ENCODE measurements around the gene ZBTB43. TPM values are rescaled to one million over a fixed set of nuclear protein-coding genes. Genes with fewer than 3 reads are reported as not detected.

Gene ZBTB43
- total RNA-seq, 1 experiment from 2014 or later = 15.4 TPM

- TF ChIP-seq YY1 (IDR thresholded peaks at IDR 0.05; ENCODE audit: extremely low read depth, insufficient replicate concordance, low read depth, low read length) (no peak), FOSL1 (IDR thresholded peaks at IDR 0.05; ENCODE audit: low read depth) (no peak), MAX (IDR thresholded peaks at IDR 0.05) (no peak)
Observed at GRCh38 chr9:126838895-126839294, 34.1 kb downstream of the ZBTB43 start (continued).

GRCh38 chr9:126839301-126839700 is 34.5 kb downstream of the ZBTB43 start:
- Histone ChIP-seq H3K9me2 (ENCODE audit: insufficient read depth) (no peaks in the 10 kb centered on the region), H3K27ac (ENCODE audit: low read depth, low read length) (no peak overlapping the region), H3K4me1 (ENCODE audit: control insufficient read depth in 1 of 2, insufficient read depth in 2 of 2, low read length in 2 of 2) (peaks cover 5 to 12% of the 10 kb centered on the region in 2 experiments; a peak in 3 of 4 replicates), H3K79me2 (ENCODE audit: insufficient read depth, low read length) (no peaks in the 10 kb centered on the region; the same call in 1 of the 2 replicates), H3K27me3 (ENCODE audit: insufficient read depth, low read length) (no peaks in the 10 kb centered on the region), H4K20me1 (ENCODE audit: insufficient read depth) (no peaks in the 10 kb centered on the region), H3K9me3 (ENCODE audit: control insufficient read depth in 1 of 2, insufficient read depth in 1 of 2, low read depth in 1 of 2, low read length in 2 of 2) (no peaks in the 10 kb centered on the region), H3K4me3 (replicated peaks in 1 of 2; ENCODE audit: low read depth in 1 of 2, low read length in 2 of 2) (no peak overlapping the region), H2AFZ (ENCODE audit: low read depth, low read length, poor library complexity, severe bottlenecking) (no peak overlapping the region), H3K9ac (ENCODE audit: low read length) (no peak overlapping the region), H3K4me2 (ENCODE audit: low read length) (no peak overlapping the region), H3K36me3 (ENCODE audit: control insufficient read depth in 1 of 2, insufficient read depth in 2 of 2, low read length in 2 of 2) (peaks cover 2 to 4% of the 10 kb centered on the region in 2 experiments; a peak in 1 of 4 replicates)
- intact Hi-C loops (cut with micrococcal nuclease) = no loop called here
- no peak for DNase-seq (ENCODE audit: low read depth, low spot score)
- ChIA-PET CTCF (no interaction called here), RAD21 (ENCODE audit: low non-redundant PET in 1 of 2, low total read pairs in 2 of 2, uncharacterized antibody in 2 of 2, unreplicated experiment in 2 of 2) (no interaction called here), POLR2A (no interaction called here)
- no peak for TF ChIP-seq ATF3 (IDR thresholded peaks at IDR 0.05)
- no peak for TF ChIP-seq POLR2A (IDR thresholded peaks at IDR 0.05; ENCODE audit: borderline replicate concordance, extremely low read depth, insufficient read depth, insufficient read length)
- TF ChIP-seq ZBTB33 (IDR thresholded peaks at IDR 0.05; ENCODE audit: extremely low read depth, insufficient replicate concordance, low read length) = no peak
- TF ChIP-seq REST (IDR thresholded peaks at IDR 0.05; ENCODE audit: low read depth) = no peak
- TF ChIP-seq EGR1 (IDR thresholded peaks at IDR 0.05; ENCODE audit: low read depth) = no peak
- ATAC-seq = no peak
- no TSS peak for BruUV-seq (replicated peaks)

Data from HCT116 (cell line).